Daoy (cell line): Measurements from ENCODE around the gene PHF21B. TPM values are rescaled to one million over a fixed set of nuclear protein-coding genes. Genes with fewer than 3 reads are reported as not detected.

Experiments used
- DNase-seq: peaks from one replicate; pipeline ENCODE4 v3.0.0-alpha.2; 2015; ENCODE audit warnings: low read depth
- total RNA-seq: library from RNA; depleted of rRNA; stranded (reverse); fragments of >200 nt; shearing (Covaris generic); gene quantifications from 2 replicates; pipeline ENCODE4 v1.2.3, GENCODE V29; 2014; rRNA removed

PHF21B gene
- total RNA-seq, 1 experiment from 2014 or later = 0.57 TPM

DNA sequence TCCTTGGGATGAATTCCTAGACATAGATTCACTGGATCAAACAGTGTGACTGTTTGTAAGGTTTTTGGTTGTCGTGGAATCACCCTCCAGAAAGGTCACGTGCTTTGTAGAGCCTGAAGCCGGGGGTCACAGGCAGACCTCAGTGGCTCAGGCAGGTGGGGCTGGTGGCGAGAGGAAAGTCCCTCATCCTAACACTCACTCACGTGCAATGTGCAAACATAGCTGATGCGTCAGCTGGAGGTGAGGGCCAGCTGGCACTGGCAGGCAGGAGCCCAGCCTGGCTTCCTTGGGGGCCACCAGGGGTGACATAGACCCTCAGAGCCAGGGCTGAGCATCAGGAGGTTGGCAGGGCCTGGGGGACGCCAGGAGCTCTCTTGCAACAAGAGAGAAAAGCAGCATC, 167.4 kb downstream of the PHF21B start:
- no peak for DNase-seq

DNA sequence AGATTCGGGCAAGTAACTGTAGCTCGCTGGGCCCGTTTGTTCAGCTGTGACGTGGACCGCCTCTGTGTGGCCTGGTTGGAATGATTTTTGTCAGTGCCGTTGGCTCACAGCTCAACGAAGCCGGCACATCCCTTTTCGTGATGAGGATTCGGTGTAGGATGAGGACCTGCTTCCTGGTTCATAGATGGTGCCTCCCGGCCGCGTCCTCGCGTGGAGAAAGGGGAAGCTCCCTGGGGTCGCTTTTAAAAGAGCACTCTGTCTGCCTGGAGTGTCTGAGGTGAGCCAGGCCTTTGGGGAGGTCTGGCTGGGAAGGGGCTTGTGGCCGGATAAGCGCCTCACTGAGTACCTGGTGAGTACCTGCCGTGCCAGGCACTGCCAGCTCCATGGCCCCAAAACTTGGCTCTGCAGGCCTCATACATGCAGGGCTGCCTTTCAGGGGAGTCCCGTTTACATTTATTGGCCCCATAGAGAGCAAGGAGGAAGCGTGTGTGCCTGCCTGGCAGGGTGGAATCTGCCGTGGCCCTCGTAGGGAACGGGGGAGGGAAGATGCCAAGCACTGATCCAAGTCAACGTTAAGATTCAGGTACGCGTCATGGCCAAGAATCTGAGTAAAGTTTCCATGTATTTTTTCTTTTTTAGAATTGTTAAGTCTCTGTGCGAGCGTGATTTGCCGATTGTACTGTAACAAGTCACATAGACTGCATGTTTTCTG, 169.0 kb downstream of the PHF21B start:
- no peak for DNase-seq

DNA sequence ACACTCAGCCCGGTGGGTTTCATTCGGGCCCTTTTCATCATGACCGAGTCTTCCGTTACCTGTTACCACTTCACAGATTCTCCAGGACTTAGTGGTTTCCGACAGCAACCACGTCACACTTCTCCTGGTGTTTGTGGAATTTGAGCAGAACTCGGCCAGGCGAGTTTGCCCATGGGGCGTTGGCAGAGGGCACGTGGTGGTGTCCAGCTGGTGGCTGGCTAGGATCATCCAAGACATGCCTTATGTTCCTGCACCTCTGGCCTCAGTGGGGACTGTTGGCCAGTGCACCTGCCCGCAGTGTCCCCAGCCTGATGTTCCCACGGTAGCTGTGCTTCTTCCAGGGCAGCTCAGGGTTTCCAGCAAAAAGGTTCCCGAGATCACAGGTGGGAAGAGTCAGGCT, 170.1 kb downstream of the PHF21B start:
- DNase-seq = no peak

DNA sequence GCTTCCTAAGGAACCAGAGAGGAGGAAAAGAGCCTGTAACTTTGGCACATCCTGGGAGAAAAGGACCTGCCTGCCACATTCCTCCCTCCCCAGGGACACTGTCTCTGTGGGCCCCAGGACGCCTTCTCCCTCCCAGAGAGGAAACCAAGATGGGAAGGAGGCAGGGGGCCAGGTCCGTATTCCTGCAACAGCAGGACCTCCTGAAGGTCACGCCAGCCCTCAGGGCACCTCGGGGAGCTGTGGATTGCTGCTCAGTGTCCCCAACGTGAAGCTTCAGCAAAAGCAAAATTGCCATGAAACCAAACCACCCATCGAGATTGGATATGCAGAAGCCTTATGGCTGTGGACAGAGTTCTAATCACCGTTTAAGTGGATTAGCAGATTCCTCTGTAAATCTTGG, 170.7 kb downstream of the PHF21B start:
- DNase-seq = no peak

DNA sequence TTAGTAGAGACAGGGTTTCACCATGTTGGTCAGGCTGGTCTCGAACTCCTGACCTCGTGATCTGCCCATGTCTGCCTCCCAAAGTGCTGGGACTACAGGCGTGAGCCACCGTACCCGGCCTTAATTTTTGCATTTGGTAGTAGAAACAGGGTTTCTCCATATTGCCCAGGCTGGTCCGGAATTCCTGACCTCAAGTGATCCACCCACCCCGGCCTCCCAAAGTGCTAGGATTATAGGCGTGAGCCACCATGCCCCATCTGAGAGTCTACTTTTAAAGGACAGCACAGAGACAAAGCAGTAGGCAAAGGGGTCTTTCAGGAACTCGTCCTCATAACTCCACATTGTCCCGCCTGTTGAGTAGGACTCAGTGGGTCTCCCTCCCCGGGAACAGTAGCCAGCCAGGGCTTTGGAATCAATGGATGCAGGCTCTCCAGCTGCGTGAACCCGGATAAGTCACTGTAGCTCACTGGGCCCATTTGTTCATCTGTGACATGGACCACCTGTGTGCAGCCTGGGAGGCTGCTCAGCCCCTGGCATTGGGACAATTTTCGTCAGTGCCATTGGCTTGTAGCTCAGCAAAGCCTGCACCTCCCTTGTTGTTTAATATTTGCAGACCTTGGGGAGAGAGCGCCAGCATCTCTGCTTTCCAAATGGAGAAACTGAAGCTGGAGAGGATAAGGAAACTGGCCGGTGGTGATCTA, 171.3 kb downstream of the PHF21B start:
- no peak for DNase-seq

DNA sequence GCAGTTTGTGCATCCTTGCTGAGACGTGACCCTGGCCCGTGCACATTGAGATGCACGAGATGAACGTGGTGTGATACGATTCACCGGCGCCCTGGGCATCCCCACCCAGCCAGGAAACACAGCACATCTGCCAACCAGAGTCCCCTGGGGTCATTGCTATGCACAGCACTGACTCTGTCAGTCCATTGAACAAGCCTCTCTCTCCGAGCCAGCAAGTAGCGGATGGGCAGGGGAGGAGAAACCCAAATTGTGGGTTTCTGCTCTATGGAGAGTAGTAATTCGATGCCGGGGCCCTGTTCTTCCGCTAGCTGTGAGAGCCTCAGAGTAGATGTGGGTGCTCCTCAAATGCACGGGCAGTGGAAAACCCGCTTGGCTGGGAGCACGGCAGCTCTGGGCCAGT, 172.3 kb downstream of the PHF21B start:
- no peak for DNase-seq

DNA sequence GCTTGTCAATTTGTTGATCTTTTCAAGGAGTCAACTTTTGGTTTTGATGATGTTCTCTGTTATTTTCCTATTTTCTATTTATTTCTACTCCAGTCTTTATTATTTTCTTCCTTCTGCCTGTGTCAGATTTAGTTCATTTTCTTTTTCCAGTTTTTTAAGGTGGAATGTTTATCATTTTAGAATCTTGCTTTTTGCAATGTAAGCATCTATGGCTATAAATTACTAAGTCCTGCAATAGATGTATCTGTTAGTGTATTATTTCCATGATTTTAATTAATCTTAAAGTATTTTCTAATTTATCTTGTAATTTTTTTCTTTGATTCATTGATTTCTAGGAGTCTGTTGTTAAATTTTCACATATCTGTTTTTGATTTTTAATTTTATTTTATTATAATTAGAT, 175.7 kb downstream of the PHF21B start:
- DNase-seq = no peak

DNA sequence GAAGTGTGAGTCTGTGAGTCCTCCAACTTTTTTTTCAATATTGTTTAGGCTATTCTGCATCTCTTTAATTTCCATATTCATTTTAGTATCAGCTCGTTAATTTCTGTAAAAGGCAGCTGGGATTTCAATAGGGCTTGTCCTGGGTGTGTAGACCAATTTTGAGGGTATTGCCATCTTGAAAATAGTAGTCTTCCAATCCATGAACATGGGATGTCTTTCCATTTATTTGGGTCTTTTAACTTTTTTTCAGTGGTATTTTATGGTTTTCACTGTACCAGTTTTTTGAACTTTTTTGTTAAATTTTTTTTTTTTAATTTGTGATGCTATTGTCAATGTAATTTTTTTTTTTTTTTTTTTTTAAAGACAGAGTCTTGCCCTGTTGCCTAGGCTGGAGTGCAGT, 177.9 kb downstream of the PHF21B start:
- no peak for DNase-seq

Other genes starting within 250 kb of the PHF21B start
- gene NUP50, start 153.9 kb upstream of the PHF21B start, total RNA-seq = 67.8 and 82.6 TPM in 2 replicates
- gene KIAA0930, start 230.9 kb upstream of the PHF21B start, total RNA-seq = 88.2 and 89.0 TPM in 2 replicates